Measurements from ENCODE around the gene ZNF780B. TPM values are rescaled to one million over a fixed set of nuclear protein-coding genes. Genes with fewer than 3 reads are reported as not detected.

ZNF780B gene
- total and polyA plus RNA-seq, 2 experiments from 2014 or later: 10.3 to 46.7 TPM

DNA sequence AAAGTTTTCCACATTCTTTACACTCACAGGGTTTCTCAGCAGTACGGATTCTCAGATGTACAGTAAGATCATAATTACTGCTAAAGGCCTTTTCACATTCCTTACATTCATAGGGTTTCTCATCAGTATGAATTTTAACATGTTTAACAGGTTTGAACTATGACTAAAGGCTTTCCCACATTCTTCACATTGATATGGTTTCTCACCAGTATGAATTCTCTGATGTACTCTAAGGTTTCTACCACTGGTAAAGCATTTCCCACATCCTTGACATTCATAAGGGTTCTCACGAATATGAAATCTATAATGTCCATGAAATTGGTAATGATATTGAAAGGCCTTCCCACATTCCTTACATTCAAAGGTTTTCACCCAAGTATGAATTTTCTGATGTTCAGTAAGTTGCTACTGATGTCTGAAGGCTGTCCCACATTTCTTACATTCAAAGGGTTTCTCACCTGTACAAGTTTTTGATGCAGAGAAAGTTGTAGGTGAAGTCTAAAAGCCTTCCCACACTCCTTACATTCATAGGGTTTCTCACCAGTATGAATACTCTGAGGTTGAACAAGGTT, 22.0 kb downstream of the ZNF780B start:
- Histone ChIP-seq H3K27me3 (no peaks in the 10 kb centered on the region), H3K9me3 (ENCODE audit: low read depth) (peaks cover 5% of the 10 kb centered on the region), H3K27ac (no peak overlapping the region), H3K36me3 (no peaks in the 10 kb centered on the region), H3K4me3 (no peak overlapping the region), H3K4me1 (ENCODE audit: low read depth) (no peaks in the 10 kb centered on the region)
- TF ChIP-seq, protein P1, sequence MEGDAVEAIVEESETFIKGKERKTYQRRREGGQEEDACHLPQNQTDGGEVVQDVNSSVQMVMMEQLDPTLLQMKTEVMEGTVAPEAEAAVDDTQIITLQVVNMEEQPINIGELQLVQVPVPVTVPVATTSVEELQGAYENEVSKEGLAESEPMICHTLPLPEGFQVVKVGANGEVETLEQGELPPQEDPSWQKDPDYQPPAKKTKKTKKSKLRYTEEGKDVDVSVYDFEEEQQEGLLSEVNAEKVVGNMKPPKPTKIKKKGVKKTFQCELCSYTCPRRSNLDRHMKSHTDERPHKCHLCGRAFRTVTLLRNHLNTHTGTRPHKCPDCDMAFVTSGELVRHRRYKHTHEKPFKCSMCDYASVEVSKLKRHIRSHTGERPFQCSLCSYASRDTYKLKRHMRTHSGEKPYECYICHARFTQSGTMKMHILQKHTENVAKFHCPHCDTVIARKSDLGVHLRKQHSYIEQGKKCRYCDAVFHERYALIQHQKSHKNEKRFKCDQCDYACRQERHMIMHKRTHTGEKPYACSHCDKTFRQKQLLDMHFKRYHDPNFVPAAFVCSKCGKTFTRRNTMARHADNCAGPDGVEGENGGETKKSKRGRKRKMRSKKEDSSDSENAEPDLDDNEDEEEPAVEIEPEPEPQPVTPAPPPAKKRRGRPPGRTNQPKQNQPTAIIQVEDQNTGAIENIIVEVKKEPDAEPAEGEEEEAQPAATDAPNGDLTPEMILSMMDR (IDR thresholded peaks at IDR 0.05; ENCODE audit: low read depth, low read length): no peak
- DNase-seq (ENCODE audit: low read depth in 1 of 2, low spot score in 1 of 2): no peak

DNA sequence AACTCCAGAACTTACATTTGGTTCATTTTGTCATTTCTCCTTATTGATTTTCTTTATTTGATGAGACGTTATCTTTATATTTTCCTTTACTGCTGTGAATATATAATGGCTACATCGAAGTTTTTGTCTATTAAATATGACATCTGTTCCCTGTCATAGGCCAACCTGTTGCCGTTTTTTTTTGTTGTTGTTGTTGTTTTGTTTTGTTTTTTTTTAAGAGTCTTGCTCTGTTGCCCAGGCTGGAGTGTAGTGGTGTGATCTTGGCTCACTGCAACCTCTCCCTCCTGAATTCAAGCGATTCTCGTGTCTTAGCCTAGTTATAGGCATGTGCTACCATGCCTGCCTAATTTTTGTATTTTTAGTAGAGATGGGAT, 29.4 kb downstream of the ZNF780B start:
- Histone ChIP-seq H3K27ac (no peak overlapping the region), H3K27me3 (no peaks in the 10 kb centered on the region), H3K36me3 (no peaks in the 10 kb centered on the region), H3K9me3 (ENCODE audit: low read depth) (no peaks in the 10 kb centered on the region), H3K4me3 (no peak overlapping the region), H3K4me1 (ENCODE audit: low read depth) (no peaks in the 10 kb centered on the region)
- no peak for DNase-seq (ENCODE audit: low read depth in 1 of 2, low spot score in 1 of 2)
- TF ChIP-seq, protein P1 (IDR thresholded peaks at IDR 0.05; ENCODE audit: low read depth, low read length): no peak

DNA sequence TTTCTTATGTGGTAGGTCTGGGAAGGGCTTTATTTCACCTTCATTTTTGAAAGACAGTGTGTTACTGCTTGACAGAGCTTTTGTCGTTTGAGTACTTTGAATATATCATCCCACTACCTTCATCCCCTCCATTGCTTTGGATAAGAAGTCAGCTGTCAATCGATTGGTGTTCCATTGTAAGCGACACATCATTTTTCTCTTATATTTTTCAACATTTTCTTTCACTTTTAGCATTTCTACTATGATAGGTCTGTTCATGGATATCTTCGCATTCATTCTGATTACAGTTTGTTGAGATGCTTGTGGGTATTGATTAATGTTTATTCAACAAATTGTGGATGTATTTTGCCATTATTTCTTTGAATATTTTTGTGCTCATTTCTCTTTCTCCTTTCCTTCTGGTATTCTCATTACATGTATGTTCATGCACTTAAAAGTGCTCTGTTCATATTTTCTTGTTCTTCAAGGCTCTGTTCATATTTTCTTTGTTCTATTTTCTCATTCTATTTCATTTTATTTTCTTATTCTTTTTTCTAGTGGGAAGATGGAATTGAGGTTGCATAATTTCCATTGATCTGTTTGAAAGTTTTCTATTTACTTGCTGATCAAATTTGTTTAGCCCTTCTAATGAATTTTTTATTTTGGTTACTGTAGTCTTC, 30.0 kb downstream of the ZNF780B start:
- TF ChIP-seq, protein P1 (IDR thresholded peaks at IDR 0.05; ENCODE audit: low read depth, low read length): no peak
- Histone ChIP-seq H3K4me3 (no peak overlapping the region), H3K27ac (no peak overlapping the region), H3K4me1 (ENCODE audit: low read depth) (no peaks in the 10 kb centered on the region), H3K27me3 (no peaks in the 10 kb centered on the region), H3K9me3 (ENCODE audit: low read depth) (no peaks in the 10 kb centered on the region), H3K36me3 (no peaks in the 10 kb centered on the region)
- DNase-seq (ENCODE audit: low read depth in 1 of 2, low spot score in 1 of 2): no peak

DNA sequence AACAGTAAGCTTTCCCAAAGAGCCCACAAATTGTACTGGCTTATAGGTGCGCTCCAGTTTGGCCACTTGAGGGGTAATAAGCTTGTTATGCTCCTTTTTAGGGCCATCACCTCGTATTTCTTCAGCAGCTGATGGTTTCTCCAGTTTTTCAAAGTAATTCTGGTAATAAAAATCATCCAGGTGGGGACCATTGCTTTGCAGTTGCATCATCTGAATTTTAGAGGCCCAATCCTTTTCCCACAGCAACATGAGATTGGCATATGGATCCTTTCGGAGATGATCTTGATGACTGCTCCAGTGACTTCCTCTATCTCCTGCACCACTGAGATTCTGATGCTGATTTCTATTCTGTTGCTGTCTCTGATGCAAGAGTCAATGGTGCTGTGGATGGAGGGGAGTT, 32.1 kb downstream of the ZNF780B start:
- Histone ChIP-seq H3K4me1 (ENCODE audit: low read depth) (no peaks in the 10 kb centered on the region), H3K9me3 (ENCODE audit: low read depth) (no peaks in the 10 kb centered on the region), H3K27me3 (no peaks in the 10 kb centered on the region), H3K36me3 (no peaks in the 10 kb centered on the region), H3K27ac (no peak overlapping the region), H3K4me3 (no peak overlapping the region)
- no peak for DNase-seq (ENCODE audit: low read depth in 1 of 2, low spot score in 1 of 2)
- TF ChIP-seq, protein P1 (IDR thresholded peaks at IDR 0.05; ENCODE audit: low read depth, low read length): no peak

DNA sequence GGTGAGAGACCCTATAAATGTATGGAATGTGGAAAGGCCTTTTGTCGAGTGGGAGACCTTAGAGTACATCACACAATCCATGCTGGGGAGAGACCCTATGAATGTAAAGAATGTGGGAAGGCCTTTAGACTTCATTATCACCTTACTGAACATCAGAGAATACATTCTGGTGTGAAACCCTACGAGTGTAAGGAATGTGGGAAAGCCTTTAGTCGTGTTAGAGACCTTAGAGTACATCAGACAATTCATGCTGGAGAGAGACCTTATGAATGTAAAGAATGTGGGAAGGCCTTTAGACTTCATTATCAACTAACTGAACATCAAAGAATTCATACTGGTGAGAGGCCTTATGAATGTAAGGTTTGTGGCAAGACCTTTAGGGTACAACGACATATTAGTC, 42.0 kb downstream of the ZNF780B start:
- DNase-seq (ENCODE audit: low read depth in 1 of 2, low spot score in 1 of 2): no peak
- no peaks in the 10 kb centered on the region for H3K4me1 ChIP-seq (ENCODE audit: low read depth)
- H3K27ac ChIP-seq: no peak overlapping the region
- no peak overlapping the region for H3K4me3 ChIP-seq
- peaks cover 11% of the 10 kb centered on the region for H3K36me3 ChIP-seq
- peaks cover 15% of the 10 kb centered on the region for H3K9me3 ChIP-seq (ENCODE audit: low read depth)
- H3K27me3 ChIP-seq: no peaks in the 10 kb centered on the region
- TF ChIP-seq, protein P1 (IDR thresholded peaks at IDR 0.05; ENCODE audit: low read depth, low read length): no peak

Data from cardiac muscle cell (in vitro differentiated cells and primary cell).